ENCODE data around the gene DNAH8.

DNAH8 gene

GRCh38 chr6:38714239-38715015 is 684 bp upstream of the DNAH8 start:
- H3K4me3 ChIP-seq (replicated peaks; ENCODE audit: low read depth, low read length) = peak overlapping the region; percentile 42
- no peak for DNase-seq (ENCODE audit: low read depth)
- TF ChIP-seq, protein P1, sequence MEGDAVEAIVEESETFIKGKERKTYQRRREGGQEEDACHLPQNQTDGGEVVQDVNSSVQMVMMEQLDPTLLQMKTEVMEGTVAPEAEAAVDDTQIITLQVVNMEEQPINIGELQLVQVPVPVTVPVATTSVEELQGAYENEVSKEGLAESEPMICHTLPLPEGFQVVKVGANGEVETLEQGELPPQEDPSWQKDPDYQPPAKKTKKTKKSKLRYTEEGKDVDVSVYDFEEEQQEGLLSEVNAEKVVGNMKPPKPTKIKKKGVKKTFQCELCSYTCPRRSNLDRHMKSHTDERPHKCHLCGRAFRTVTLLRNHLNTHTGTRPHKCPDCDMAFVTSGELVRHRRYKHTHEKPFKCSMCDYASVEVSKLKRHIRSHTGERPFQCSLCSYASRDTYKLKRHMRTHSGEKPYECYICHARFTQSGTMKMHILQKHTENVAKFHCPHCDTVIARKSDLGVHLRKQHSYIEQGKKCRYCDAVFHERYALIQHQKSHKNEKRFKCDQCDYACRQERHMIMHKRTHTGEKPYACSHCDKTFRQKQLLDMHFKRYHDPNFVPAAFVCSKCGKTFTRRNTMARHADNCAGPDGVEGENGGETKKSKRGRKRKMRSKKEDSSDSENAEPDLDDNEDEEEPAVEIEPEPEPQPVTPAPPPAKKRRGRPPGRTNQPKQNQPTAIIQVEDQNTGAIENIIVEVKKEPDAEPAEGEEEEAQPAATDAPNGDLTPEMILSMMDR (IDR thresholded peaks at IDR 0.05; ENCODE audit: low read length, missing control alignments) = no peak

DNA sequence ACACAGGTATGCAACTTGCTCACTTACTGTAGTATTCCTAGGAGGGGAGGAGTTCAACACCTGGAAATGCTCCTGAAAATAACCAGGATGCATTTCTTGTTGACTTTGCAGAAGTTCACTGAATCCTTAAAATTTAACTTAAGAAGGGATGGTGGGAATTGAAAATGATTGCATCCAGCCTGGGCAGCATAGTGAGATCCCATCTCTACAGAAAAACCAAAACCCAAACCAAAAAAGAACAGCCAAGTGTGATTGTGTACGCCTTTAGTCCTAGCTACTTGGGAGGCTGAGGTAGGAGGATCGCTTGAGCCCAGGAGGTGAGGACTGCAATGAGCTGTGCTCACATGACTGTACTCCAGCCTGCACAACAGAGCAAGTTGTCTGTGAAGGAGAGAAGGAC is 1.7 kb downstream of the DNAH8 start:
- TF ChIP-seq, protein P1 (IDR thresholded peaks at IDR 0.05; ENCODE audit: low read length, missing control alignments) = no peak
- DNase-seq (ENCODE audit: low read depth) = no peak
- H3K4me3 ChIP-seq (replicated peaks; ENCODE audit: low read depth, low read length) = no peak overlapping the region

DNA sequence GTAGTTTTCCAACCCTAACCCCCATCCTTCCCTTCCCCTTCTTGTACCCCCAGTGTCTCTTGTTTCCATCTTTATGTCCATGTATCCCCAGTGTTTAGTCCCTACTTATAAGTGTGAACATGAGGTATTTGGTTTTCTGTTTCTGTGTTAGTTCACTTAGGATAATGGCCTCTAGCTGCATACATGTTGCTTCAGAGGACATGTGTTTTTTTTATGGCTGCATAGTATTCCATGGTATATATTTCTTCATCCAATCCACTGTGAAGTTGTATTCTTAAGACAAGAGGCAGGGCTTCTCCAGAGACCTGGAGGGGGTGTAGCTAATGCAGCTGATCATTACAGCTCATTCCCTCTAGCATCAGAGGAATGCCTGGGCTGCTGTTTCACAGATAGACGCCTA is 4.2 kb downstream of the DNAH8 start:
- no peak overlapping the region for H3K4me3 ChIP-seq (replicated peaks; ENCODE audit: low read depth, low read length)
- DNase-seq (ENCODE audit: low read depth) = no peak
- TF ChIP-seq, protein P1 (IDR thresholded peaks at IDR 0.05; ENCODE audit: low read length, missing control alignments) = no peak

GRCh38 chr6:38720295-38720694 is 5.2 kb downstream of the DNAH8 start:
- TF ChIP-seq, protein P1 (IDR thresholded peaks at IDR 0.05; ENCODE audit: low read length, missing control alignments) = peak; percentile 26

DNA sequence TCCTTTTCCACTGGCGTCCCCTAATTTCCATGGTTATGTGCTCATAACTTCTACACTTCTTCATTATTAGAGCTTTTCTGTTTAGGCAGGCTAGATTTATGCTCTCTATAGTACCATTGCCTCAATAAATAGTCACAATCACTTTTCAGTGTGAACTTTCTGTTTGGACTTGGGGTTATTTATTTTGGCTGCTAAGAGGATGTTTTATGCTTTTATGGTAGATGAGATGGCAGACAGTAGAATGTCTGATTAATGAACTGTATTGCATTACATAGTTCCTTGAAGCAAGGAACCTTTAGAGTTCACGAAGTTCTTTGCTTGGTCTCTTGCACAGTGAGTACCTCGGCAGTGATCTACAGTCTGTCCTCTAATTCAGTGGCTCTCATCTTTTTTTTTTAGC is 6.9 kb downstream of the DNAH8 start:
- no peak overlapping the region for H3K4me3 ChIP-seq (replicated peaks; ENCODE audit: low read depth, low read length)
- TF ChIP-seq, protein P1 (IDR thresholded peaks at IDR 0.05; ENCODE audit: low read length, missing control alignments) = no peak
- DNase-seq (ENCODE audit: low read depth) = no peak

More at GRCh38 chr6:38720295-38720694, 5.2 kb downstream of the DNAH8 start:
- peak; percentile 31 for DNase-seq (ENCODE audit: low read depth)
- no peak overlapping the region for H3K4me3 ChIP-seq (replicated peaks; ENCODE audit: low read depth, low read length)

DNA sequence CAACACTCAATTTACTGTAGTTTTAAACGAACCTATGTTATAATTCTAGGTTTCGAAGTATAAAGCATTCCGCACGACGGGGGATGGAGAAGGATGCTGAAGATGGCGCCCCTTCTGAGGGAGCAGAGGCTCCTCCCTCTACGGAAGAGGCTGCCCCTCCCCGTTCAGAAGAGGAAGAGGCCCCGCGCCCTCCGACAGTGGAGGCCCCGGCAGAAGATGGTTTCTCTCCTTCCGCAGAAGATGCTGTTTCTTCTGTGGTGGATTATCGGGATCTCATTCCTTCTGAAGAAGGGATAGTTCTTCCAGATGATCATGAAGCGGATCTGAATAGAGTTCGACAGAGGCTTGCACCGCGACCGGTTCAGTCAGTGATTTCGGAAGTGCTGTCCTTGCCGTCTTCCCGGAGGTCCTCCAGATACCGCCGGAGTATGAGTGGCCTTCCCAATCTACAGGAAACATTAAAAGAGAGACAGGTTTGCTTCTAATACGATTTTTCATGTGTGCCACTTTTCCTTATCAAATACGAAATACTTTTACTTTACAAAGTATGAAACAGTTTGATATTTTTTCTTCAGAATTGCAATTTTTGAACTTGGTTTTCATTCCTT is 7.7 kb downstream of the DNAH8 start:
- no peak overlapping the region for H3K4me3 ChIP-seq (replicated peaks; ENCODE audit: low read depth, low read length)
- DNase-seq (ENCODE audit: low read depth) = no peak
- TF ChIP-seq, protein P1 (IDR thresholded peaks at IDR 0.05; ENCODE audit: low read length, missing control alignments) = no peak
